Adrenal gland (tissue), 5 donors: ENCODE data around the gene CDH3.

Experiments used
- POLR2A ChIP-seq, 2 donors: fragments of 450-650 bp; IDR thresholded peaks; one replicate each; pipeline ENCODE4 v1.6.1; 2017; ENCODE audit warnings: antibody characterized with exemption in 2 of 2, mild to moderate bottlenecking in 2 of 2, moderate library complexity in 1 of 2
- TF ChIP-seq, protein P1 (sequence below), 6 experiments: fragments of 450-650 bp in 4 of 6; fragments of 200-600 bp in 2 of 6; sonication (generic) in 1 of 6; IDR thresholded peaks; 1 replicate in 5 of 6; 2 replicates in 1 of 6; pipeline versions ENCODE4 v1.5.1 to v1.8.0; 2016 to 2021; ENCODE audit warnings: antibody characterized with exemption in 6 of 6, mild to moderate bottlenecking in 2 of 6, moderate library complexity in 1 of 6
- donor health status: DM: no; HTN: no; CAD: no.

DNA sequence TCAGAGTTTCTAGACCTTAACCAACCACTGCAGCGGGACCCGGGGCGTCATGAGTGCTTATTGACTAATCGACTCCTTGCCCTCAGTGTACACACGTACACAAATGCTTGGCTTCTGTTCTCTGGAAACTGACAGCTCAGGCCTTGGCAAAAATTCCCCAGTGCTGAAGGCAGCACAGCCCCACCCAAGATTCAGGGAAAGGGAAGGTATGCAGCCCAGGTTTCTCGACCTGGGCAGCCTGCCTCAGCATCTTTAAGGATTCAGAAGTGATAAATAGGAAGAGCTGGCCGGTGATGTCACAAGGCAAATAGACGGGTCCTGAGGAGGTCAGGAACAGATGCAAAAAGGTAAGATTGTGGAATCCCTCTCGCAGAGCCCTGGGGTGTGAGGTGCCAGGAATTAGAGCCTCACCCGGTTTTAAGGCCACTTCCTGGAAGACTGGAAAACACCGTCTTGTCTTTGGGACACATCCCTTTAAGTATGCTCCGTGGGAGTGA is 9.0 kb upstream of the CDH3 start:
- TF ChIP-seq, protein P1, sequence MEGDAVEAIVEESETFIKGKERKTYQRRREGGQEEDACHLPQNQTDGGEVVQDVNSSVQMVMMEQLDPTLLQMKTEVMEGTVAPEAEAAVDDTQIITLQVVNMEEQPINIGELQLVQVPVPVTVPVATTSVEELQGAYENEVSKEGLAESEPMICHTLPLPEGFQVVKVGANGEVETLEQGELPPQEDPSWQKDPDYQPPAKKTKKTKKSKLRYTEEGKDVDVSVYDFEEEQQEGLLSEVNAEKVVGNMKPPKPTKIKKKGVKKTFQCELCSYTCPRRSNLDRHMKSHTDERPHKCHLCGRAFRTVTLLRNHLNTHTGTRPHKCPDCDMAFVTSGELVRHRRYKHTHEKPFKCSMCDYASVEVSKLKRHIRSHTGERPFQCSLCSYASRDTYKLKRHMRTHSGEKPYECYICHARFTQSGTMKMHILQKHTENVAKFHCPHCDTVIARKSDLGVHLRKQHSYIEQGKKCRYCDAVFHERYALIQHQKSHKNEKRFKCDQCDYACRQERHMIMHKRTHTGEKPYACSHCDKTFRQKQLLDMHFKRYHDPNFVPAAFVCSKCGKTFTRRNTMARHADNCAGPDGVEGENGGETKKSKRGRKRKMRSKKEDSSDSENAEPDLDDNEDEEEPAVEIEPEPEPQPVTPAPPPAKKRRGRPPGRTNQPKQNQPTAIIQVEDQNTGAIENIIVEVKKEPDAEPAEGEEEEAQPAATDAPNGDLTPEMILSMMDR (IDR thresholded peaks at IDR 0.05), result no peak
- TF ChIP-seq POLR2A (IDR thresholded peaks at IDR 0.05), result no peak
